Lower leg skin (tissue), 3 donors: Measurements from ENCODE around the gene YJEFN3.

Experiments
- CTCF ChIP-seq, 3 donors: fragments of 450-650 bp; IDR thresholded peaks; one replicate each; pipeline ENCODE4 v1.5.1; 2016; ENCODE audit warnings: antibody characterized with exemption in 3 of 3, mild to moderate bottlenecking in 3 of 3, moderate library complexity in 2 of 3
- POLR2A ChIP-seq, 2 donors: fragments of 450-650 bp; IDR thresholded peaks; one replicate each; pipeline ENCODE4 v1.6.1; 2016 to 2017; ENCODE audit warnings: antibody characterized with exemption in 2 of 2, mild to moderate bottlenecking in 1 of 2, moderate library complexity in 1 of 2

DNA sequence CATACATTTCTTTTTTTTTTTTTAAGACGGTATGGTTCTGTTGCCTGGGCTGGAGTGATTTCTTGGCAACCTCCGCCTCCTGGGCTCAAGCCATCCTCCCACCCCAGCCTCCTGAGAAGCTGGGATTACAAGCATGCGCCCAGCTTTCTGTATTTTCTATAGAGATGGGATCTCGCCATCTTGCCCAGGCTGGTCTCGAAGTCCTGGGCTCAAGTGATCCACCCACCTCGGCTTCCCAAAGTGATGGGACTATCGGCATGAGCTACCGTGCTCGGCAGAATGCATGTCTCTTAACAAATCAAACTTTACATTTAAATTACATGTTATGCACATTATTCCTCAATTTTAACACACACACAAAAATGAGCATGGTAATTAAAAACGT is 11.5 kb upstream of the YJEFN3 start:
- TF ChIP-seq POLR2A (IDR thresholded peaks at IDR 0.05) = no peak
- TF ChIP-seq CTCF (IDR thresholded peaks at IDR 0.05) = no peak
